Natural killer cell (primary cell): ENCODE data around the gene SMAD1. TPM values are rescaled to one million over a fixed set of nuclear protein-coding genes. Genes with fewer than 3 reads are reported as not detected.

Source experiments
- ATAC-seq, 3 donors: fragments of 150-1000 bp in 2 of 3; fragments of 200-7000 bp in 1 of 3; cut with Tn5 transposase; 1 replicate in 1 of 3; 2 replicates in 2 of 3; pipeline ENCODE4 v1.10.0; 2021; ENCODE audit warnings: mild to moderate bottlenecking in 2 of 3, moderate library complexity in 2 of 3
- DNase-seq, 2 donors: peaks; one replicate each; pipeline versions ENCODE4 v3.0.0 to v3.0.0-alpha.2; 2013 to 2021; ENCODE audit warnings: mixed read lengths in 1 of 2
- H3K27ac ChIP-seq: one replicate; pipeline ENCODE4 v1.5.1; 2013; ENCODE audit warnings: mild to moderate bottlenecking, low read length
- H3K27me3 ChIP-seq: one replicate; pipeline ENCODE4 v1.6.1; 2013; ENCODE audit warnings: low read length; ENCODE audit not compliant: control insufficient read depth, insufficient read depth
- H3K36me3 ChIP-seq: one replicate; pipeline ENCODE4 v1.6.1; 2013; ENCODE audit warnings: low read length; ENCODE audit not compliant: control insufficient read depth, insufficient read depth
- H3K4me1 ChIP-seq: one replicate; pipeline ENCODE4 v1.6.1; 2013; ENCODE audit warnings: low read length; ENCODE audit not compliant: control insufficient read depth, insufficient read depth
- H3K4me3 ChIP-seq: one replicate; pipeline ENCODE4 v1.5.1; 2013; ENCODE audit warnings: low read length
- H3K9me3 ChIP-seq: one replicate; pipeline ENCODE4 v1.6.1; 2013; ENCODE audit warnings: low read length; ENCODE audit not compliant: control insufficient read depth, insufficient read depth
- H3K27ac Mint-ChIP-seq, 2 donors: one replicate each; pipeline ENCODE4 v1.8.0; 2022; ENCODE audit warnings: mild to moderate bottlenecking in 2 of 2, mixed read lengths in 2 of 2, moderate library complexity in 1 of 2
- H3K27me3 Mint-ChIP-seq, 2 donors: one replicate each; pipeline ENCODE4 v1.8.0; 2022; ENCODE audit warnings: low read depth in 2 of 2, mixed read lengths in 2 of 2
- H3K36me3 Mint-ChIP-seq: one replicate; pipeline ENCODE4 v1.8.0; 2022; ENCODE audit warnings: mixed read lengths
- H3K4me1 Mint-ChIP-seq, 2 donors: one replicate each; pipeline ENCODE4 v1.8.0; 2022; ENCODE audit warnings: mixed read lengths in 2 of 2
- H3K4me3 Mint-ChIP-seq: one replicate; pipeline ENCODE4 v1.8.0; 2022; ENCODE audit warnings: mild to moderate bottlenecking, moderate library complexity, mixed read lengths
- H3K9me3 Mint-ChIP-seq, 2 donors: one replicate each; pipeline ENCODE4 v1.8.0; 2022; ENCODE audit warnings: mixed read lengths in 2 of 2
- WGBS: methylation state at CpG from one replicate; pipeline ENCODE4 v1.1.7; 2013; ENCODE audit warnings: missing lambda C conversion rate; ENCODE audit not compliant: insufficient coverage; 5-methylcytosine and 5-hydroxymethylcytosine counted together
- intact Hi-C: fragments of 100-400 bp; cut with micrococcal nuclease; formaldehyde crosslinking; loops from one replicate; pipeline ENCODE4 v1.14.2; 2022
- total RNA-seq, 4 donors: library from RNA; stranded (reverse); fragments of 120-200 nt in 1 of 4; gene quantifications; one replicate each; pipeline versions ENCODE4 v1.2.3 to v1.2.4, GENCODE V29; 2013 to 2022
- TF ChIP-seq, protein P1 (sequence below): fragments of 200-600 bp; IDR thresholded peaks from one replicate; pipeline ENCODE4 v1.8.0; 2022; ENCODE audit warnings: antibody characterized with exemption

SMAD1 gene
- total RNA-seq, 3 donors from 2014 or later (not counting 1 experiment from before 2014, with no cell fraction given): 2.2 to 12.8 (median 9.9) TPM

DNA sequence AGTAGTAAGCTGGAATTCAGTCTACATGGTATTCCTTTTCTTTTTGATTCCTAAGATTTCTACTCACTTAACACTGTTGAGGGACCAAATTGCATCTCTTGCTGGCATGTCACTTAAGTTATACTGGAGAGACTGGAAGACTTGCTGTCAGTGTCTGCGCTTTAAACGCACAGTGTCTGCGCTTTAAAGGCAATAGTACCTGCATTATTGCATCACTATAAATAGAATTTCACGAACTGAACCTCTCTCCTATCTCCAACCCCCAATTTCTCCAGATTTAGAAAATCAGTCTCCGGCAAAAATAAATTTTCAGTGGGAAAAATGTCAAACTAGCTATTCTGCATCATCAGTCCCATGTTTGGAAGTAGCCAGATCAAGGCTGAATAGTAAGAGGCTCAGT is 21.2 kb downstream of the SMAD1 start:
- no peak overlapping the region for H3K27ac ChIP-seq
- H3K27me3 ChIP-seq: no peaks in the 10 kb centered on the region
- intact Hi-C loops: no loop called here
- H3K9me3 ChIP-seq: no peaks in the 10 kb centered on the region
- Mint-ChIP-seq H3K27me3 (no peaks in the 10 kb centered on the region), H3K9me3 (no peaks in the 10 kb centered on the region), H3K4me1 (peaks cover 0 to 5% of the 10 kb centered on the region in 2 donors), H3K36me3 (no peaks in the 10 kb centered on the region), H3K4me3 (no peak overlapping the region), H3K27ac (no peak overlapping the region)
- H3K4me3 ChIP-seq: no peak overlapping the region
- TF ChIP-seq, protein P1, sequence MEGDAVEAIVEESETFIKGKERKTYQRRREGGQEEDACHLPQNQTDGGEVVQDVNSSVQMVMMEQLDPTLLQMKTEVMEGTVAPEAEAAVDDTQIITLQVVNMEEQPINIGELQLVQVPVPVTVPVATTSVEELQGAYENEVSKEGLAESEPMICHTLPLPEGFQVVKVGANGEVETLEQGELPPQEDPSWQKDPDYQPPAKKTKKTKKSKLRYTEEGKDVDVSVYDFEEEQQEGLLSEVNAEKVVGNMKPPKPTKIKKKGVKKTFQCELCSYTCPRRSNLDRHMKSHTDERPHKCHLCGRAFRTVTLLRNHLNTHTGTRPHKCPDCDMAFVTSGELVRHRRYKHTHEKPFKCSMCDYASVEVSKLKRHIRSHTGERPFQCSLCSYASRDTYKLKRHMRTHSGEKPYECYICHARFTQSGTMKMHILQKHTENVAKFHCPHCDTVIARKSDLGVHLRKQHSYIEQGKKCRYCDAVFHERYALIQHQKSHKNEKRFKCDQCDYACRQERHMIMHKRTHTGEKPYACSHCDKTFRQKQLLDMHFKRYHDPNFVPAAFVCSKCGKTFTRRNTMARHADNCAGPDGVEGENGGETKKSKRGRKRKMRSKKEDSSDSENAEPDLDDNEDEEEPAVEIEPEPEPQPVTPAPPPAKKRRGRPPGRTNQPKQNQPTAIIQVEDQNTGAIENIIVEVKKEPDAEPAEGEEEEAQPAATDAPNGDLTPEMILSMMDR: no peak
- WGBS: 89% methylated on average over 5 of the region's 5 CpGs
- H3K36me3 ChIP-seq: no peaks in the 10 kb centered on the region
- DNase-seq (no peak), ATAC-seq (no peak)
- no peaks in the 10 kb centered on the region for H3K4me1 ChIP-seq

DNA sequence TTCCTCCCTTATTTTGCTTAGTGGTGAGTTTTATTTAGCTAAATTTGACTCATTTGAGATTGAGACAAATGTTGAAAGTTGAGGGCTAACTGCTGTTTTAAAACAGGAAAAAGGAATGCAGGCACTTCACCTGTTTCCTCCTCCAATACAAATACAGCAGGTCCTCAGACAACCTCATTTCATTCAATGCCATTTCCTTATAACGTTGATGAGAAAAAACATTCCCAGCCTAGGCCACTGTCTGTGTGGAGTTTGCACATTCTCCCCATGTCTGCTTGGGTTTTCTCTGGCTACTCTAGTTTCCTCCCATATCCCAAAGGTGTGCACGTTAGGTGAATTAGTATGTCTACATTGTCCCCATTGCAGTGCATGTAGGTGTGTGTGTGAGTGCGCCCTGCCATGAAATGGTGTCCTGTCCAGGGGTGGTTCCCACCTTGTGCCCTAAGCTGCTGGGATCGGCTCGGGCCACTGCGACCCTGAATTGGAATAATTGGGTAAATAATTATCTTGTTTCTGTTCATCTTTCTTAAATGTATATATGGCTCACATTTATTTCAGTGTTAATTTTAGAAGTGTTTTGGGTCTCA is 21.9 kb downstream of the SMAD1 start:
- DNase-seq (no peak), ATAC-seq (no peak)
- no peaks in the 10 kb centered on the region for H3K36me3 Mint-ChIP-seq
- TF ChIP-seq, protein P1: no peak
- Histone ChIP-seq H3K27ac (no peak overlapping the region), H3K4me3 (no peak overlapping the region), H3K4me1 (no peaks in the 10 kb centered on the region), H3K27me3 (no peaks in the 10 kb centered on the region), H3K36me3 (no peaks in the 10 kb centered on the region), H3K9me3 (no peaks in the 10 kb centered on the region)
- intact Hi-C loops: no loop called here
- H3K4me1 Mint-ChIP-seq: peaks cover 0 to 9% of the 10 kb centered on the region in 2 donors
- H3K27ac Mint-ChIP-seq: no peak overlapping the region
- H3K9me3 Mint-ChIP-seq: no peaks in the 10 kb centered on the region
- WGBS: 65% methylated on average over 3 of the region's 6 CpGs
- no peak overlapping the region for H3K4me3 Mint-ChIP-seq
- H3K27me3 Mint-ChIP-seq: no peaks in the 10 kb centered on the region

DNA sequence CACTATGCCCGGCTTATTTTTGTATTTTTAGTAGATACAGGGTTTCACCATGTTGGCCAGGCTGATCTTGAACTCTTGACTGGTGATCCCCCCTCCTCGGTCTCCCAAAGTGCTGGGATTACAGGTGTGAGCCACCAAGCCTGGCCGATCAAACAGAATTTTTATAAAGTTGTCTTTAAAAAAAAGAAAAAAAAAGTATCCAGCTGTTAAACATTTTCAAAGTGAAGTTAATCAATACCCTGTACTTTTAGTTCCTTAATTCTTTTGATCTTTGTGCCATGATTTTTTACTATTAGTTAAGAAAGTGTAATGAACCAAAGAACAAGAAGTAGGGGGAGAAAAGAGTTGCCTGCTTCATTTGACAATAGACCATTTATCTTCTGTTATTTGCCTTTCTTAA is 24.3 kb downstream of the SMAD1 start:
- Mint-ChIP-seq H3K4me3 (no peak overlapping the region), H3K27me3 (no peaks in the 10 kb centered on the region), H3K4me1 (peaks cover 0 to 9% of the 10 kb centered on the region in 2 donors), H3K9me3 (no peaks in the 10 kb centered on the region), H3K36me3 (no peaks in the 10 kb centered on the region), H3K27ac (no peak overlapping the region)
- Histone ChIP-seq H3K36me3 (no peaks in the 10 kb centered on the region), H3K4me3 (no peak overlapping the region), H3K27ac (no peak overlapping the region), H3K9me3 (peaks cover under 1% of the 10 kb centered on the region), H3K27me3 (no peaks in the 10 kb centered on the region), H3K4me1 (no peaks in the 10 kb centered on the region)
- intact Hi-C loops: no loop called here
- DNase-seq (no peak), ATAC-seq (no peak)
- WGBS: 100% methylated on average over 2 of the region's 3 CpGs
- TF ChIP-seq, protein P1: no peak

DNA sequence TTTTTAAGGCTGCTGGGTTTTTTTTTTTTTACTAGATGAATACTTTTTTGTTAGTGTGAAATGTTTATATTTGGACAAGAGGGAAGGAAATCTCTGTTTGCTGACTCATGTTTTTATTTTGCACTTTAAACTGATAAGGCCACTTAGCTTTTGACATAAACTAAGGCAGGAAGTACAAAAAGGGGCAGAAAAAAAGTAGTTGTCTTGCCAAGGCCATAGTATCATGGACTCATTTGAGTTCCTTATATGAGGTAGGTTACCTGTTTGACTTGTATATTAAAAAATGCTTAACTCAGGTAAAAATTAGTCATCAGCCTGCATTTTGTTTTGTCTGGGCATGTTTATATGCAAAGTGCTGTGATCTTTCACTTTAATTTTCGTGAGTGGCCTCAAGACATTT is 26.0 kb downstream of the SMAD1 start:
- Histone ChIP-seq H3K27ac (no peak overlapping the region), H3K4me1 (no peaks in the 10 kb centered on the region), H3K27me3 (no peaks in the 10 kb centered on the region), H3K4me3 (no peak overlapping the region), H3K36me3 (no peaks in the 10 kb centered on the region), H3K9me3 (peaks cover 4% of the 10 kb centered on the region)
- DNase-seq (no peak), ATAC-seq (no peak)
- no peaks in the 10 kb centered on the region for H3K27me3 Mint-ChIP-seq
- no peak overlapping the region for H3K4me3 Mint-ChIP-seq
- peaks cover 13% of the 10 kb centered on the region for H3K36me3 Mint-ChIP-seq
- TF ChIP-seq, protein P1: no peak
- intact Hi-C loops: no loop called here
- H3K4me1 Mint-ChIP-seq: peaks cover 0 to 9% of the 10 kb centered on the region in 2 donors
- 71% methylated on average over 1 of the region's 1 CpG for WGBS
- peaks cover 9% of the 10 kb centered on the region in 2 donors for H3K9me3 Mint-ChIP-seq
- H3K27ac Mint-ChIP-seq: no peak overlapping the region
